ENCODE data around the gene LGALS7. TPM values are rescaled to one million over a fixed set of nuclear protein-coding genes. Genes with fewer than 3 reads are reported as not detected.

The LGALS7 gene
- total RNA-seq, 2 experiments from 2014 or later = not detected

DNA sequence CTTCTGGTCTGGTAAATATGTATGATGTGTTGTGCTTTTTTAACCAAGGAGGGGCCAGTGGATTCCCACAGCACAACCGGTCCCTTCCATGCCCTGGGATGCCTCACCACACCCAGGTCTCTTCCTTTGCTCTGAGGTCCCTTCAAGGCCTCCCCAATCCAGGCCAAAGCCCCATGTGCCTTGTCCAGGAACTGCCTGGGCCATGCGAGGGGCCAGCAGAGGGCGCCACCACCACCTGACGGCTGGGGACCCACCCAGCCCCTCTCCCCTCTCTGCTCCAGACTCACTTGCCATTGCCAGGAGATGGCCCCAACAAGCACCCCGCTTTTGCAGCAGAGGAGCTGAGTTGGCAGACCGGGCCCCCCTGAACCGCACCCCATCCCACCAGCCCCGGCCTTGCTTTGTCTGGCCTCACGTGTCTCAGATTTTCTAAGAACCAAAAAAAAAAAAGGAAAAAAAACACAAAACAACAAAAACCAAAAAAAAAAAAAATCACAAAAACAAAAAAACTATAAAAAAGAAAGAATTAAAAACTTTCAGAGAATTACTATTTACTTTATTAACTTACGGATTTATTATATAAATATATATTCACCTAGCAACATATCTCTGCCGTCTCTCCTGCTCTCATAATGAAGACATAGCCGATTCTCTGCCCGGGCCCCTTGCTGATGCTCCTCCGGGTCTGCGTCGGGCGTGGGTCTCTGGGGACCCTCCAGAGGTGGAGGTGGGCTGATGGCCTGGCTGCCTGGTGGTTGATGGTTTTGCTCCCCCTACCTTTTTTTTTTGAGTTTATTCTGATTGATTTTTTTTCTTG, 43.5 kb downstream of the LGALS7 start:
- Histone ChIP-seq H3K9me3 (ENCODE audit: low read length) (no peaks in the 10 kb centered on the region), H2AFZ (ENCODE audit: low read length) (no peak overlapping the region), H3K36me3 (ENCODE audit: insufficient read depth, low read length) (peaks cover 26% of the 10 kb centered on the region; the same call in 1 of the 2 replicates), H3K4me2 (ENCODE audit: low read length) (no peak overlapping the region), H3K4me1 (ENCODE audit: insufficient read depth, low read length, poor library complexity, severe bottlenecking) (peaks cover 14% of the 10 kb centered on the region), H4K20me1 (ENCODE audit: insufficient read depth, low read length) (no peaks in the 10 kb centered on the region), H3K4me3 (ENCODE audit: low read depth, low read length, poor library complexity, severe bottlenecking) (no peak overlapping the region), H3K27ac (ENCODE audit: low read depth, low read length, poor library complexity, severe bottlenecking) (no peak overlapping the region), H3K79me2 (ENCODE audit: insufficient read depth, low read depth, low read length) (no peaks in the 10 kb centered on the region), H3K9me2 (ENCODE audit: insufficient read depth, low read length) (no peaks in the 10 kb centered on the region)
- ChIA-PET CTCF (ENCODE audit: unreplicated experiment) (no interaction called here), POLR2A (no interaction called here)
- DNase-seq (ENCODE audit: low spot score) = peak; percentile 73
- BruUV-seq (replicated peaks) = TSS peak; percentile 90
- TF ChIP-seq, protein P1, sequence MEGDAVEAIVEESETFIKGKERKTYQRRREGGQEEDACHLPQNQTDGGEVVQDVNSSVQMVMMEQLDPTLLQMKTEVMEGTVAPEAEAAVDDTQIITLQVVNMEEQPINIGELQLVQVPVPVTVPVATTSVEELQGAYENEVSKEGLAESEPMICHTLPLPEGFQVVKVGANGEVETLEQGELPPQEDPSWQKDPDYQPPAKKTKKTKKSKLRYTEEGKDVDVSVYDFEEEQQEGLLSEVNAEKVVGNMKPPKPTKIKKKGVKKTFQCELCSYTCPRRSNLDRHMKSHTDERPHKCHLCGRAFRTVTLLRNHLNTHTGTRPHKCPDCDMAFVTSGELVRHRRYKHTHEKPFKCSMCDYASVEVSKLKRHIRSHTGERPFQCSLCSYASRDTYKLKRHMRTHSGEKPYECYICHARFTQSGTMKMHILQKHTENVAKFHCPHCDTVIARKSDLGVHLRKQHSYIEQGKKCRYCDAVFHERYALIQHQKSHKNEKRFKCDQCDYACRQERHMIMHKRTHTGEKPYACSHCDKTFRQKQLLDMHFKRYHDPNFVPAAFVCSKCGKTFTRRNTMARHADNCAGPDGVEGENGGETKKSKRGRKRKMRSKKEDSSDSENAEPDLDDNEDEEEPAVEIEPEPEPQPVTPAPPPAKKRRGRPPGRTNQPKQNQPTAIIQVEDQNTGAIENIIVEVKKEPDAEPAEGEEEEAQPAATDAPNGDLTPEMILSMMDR (conservative IDR thresholded peaks at IDR 0.05; ENCODE audit: low read length) = peak; percentile 91
- no peak for TF ChIP-seq EZH2phosphoT487 (IDR thresholded peaks at IDR 0.05; ENCODE audit: borderline replicate concordance, low read depth, low read length)
- intact Hi-C loops (cut with micrococcal nuclease; ENCODE audit: unreplicated experiment) = loop anchor here (1.0 to 10.0 kb wide), 3 partner anchors 185 to 215 kb away; partner anchors contain the start of genes MRPS12 and SARS2

DNA sequence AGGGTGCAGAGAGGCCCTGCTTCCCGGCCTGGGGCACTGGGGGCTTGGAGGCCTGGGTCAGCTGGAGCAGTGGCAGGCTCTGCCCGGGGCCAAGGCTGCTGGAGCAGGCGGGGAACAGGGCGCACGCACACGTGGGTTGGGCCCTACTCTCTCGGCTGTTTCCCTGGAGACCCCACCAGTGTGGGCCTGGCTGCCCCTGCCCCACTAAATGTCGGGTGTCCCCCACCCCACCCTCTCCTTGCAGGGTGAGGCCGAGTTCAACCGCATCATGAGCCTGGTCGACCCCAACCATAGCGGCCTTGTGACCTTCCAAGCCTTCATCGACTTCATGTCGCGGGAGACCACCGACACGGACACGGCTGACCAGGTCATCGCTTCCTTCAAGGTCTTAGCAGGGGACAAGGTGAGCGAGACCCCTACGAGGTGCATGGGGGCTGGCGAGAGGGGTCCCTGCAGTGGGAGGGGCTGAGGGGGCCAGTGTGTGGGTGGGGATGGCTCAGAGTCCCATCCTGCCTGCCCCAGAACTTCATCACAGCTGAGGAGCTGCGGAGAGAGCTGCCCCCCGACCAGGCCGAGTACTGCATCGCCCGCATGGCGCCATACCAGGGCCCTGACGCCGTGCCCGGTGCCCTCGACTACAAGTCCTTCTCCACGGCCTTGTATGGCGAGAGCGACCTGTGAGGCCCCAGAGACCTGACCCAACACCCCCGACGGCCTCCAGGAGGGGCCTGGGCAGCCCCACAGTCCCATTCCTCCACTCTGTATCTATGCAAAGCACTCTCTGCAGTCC, 44.4 kb downstream of the LGALS7 start:
- no peak overlapping the region for H3K27ac ChIP-seq (ENCODE audit: low read depth, low read length, poor library complexity, severe bottlenecking)
- intact Hi-C loops (cut with micrococcal nuclease; ENCODE audit: unreplicated experiment) = loop anchor here (1.0 to 10.0 kb wide), 3 partner anchors 184 to 214 kb away; partner anchors contain the start of genes MRPS12 and SARS2
- DNase-seq (ENCODE audit: low spot score) = no peak
- H3K4me1 ChIP-seq (ENCODE audit: insufficient read depth, low read length, poor library complexity, severe bottlenecking) = peaks cover 5% of the 10 kb centered on the region
- no peaks in the 10 kb centered on the region for H3K9me3 ChIP-seq (ENCODE audit: low read length)
- no peaks in the 10 kb centered on the region for H3K9me2 ChIP-seq (ENCODE audit: insufficient read depth, low read length)
- H3K79me2 ChIP-seq (ENCODE audit: insufficient read depth, low read depth, low read length) = no peaks in the 10 kb centered on the region
- no peak overlapping the region for H3K4me2 ChIP-seq (ENCODE audit: low read length)
- H2AFZ ChIP-seq (ENCODE audit: low read length) = no peak overlapping the region
- CTCF ChIA-PET (ENCODE audit: unreplicated experiment) = no interaction called here
- H3K36me3 ChIP-seq (ENCODE audit: insufficient read depth, low read length) = peaks cover 35% of the 10 kb centered on the region; the same call in 1 of the 2 replicates
- no peaks in the 10 kb centered on the region for H4K20me1 ChIP-seq (ENCODE audit: insufficient read depth, low read length)
- POLR2A ChIA-PET = interaction anchor here (0.5 kb wide), 1 partner anchor 259 kb away, joined by 5 read pairs; no protein-coding TSS in a partner anchor
- BruUV-seq (replicated peaks) = no TSS peak
- no peak overlapping the region for H3K4me3 ChIP-seq (ENCODE audit: low read depth, low read length, poor library complexity, severe bottlenecking)
- TF ChIP-seq EZH2phosphoT487 (IDR thresholded peaks at IDR 0.05; ENCODE audit: borderline replicate concordance, low read depth, low read length) = no peak
- TF ChIP-seq, protein P1 (conservative IDR thresholded peaks at IDR 0.05; ENCODE audit: low read length) = no peak
